GM21528 (cell line): ENCODE data around the gene TNC.

Source experiments
- ATAC-seq: cut with Tn5 transposase; IDR thresholded peaks from one replicate; pipeline ENCODE4 v1.9.1; 2021; ENCODE audit warnings: mild to moderate bottlenecking, moderate library complexity; ENCODE audit not compliant: unreplicated experiment, low FRiP score

The TNC gene

GRCh38 chr9:114988962-114989599 is 128.9 kb downstream of the TNC start:
- ATAC-seq, result no peak

GRCh38 chr9:114987116-114987515 is 130.8 kb downstream of the TNC start:
- ATAC-seq, result no peak

GRCh38 chr9:114985959-114986501 is 131.9 kb downstream of the TNC start:
- ATAC-seq, result no peak

GRCh38 chr9:114981063-114981462 is 136.9 kb downstream of the TNC start:
- ATAC-seq, result no peak

- ATAC-seq, result no peak
Measured at GRCh38 chr9:114973216-114973615, 144.7 kb downstream of the TNC start.

GRCh38 chr9:114972510-114973136 is 145.3 kb downstream of the TNC start:
- ATAC-seq, result no peak
